Measurements from ENCODE around the gene DRAM1.

- TF ChIP-seq BHLHE40 (IDR thresholded peaks at IDR 0.05; ENCODE audit: low read depth, low read length) (no peak), POLR2A (IDR thresholded peaks at IDR 0.05; ENCODE audit: low read length) (no peak), EP300 (IDR thresholded peaks at IDR 0.05) (no peak), CTCF (IDR thresholded peaks at IDR 0.05) (no peak), GATA3 (IDR thresholded peaks at IDR 0.05; ENCODE audit: borderline replicate concordance) (no peak), CEBPB (IDR thresholded peaks at IDR 0.05) (no peak)
Observed at GRCh38 chr12:101915841-101916240, 38.5 kb downstream of the DRAM1 start.

Measured in A549 (cell line).